GM23248 (cell line): ENCODE results near the gene PRPSAP2.

Experiments
- EZH2 ChIP-seq: fragments of 200-600 bp; sonication (generic); IDR thresholded peaks from 2 replicates; pipeline ENCODE4 v1.6.1; 2018; ENCODE audit warnings: antibody characterized with exemption, mild to moderate bottlenecking; ENCODE audit not compliant: insufficient read depth, poor library complexity, severe bottlenecking
- EZH2phosphoT487 ChIP-seq: fragments of 200-600 bp; sonication (generic); IDR thresholded peaks from 2 replicates; pipeline ENCODE4 v1.6.1; 2018; ENCODE audit warnings: antibody characterized with exemption, moderate library complexity, mild to moderate bottlenecking, low read depth; ENCODE audit not compliant: insufficient read depth

DNA sequence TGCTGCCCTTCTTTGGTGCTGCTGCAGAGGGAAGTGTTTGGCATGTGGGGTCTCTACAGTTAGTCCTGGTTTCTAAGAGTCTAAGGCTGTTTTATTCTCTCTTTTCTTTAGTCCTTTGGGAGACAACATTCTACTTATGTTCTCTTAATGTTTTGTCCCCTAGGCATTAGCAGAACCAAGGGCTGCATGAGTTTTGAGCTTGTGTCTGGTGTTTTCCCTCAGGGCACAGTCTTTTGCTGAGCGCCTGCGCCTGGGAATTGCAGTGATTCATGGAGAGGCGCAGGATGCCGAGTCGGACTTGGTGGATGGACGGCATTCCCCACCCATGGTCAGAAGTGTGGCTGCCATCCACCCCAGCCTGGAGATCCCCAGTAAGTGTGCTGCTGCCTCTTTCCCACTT lies 53.0 kb downstream of the PRPSAP2 start:
- TF ChIP-seq EZH2: no peak
- no peak for TF ChIP-seq EZH2phosphoT487
